Measurements from ENCODE around the gene NPHP1.
"Not testable (repeated sequence)": the region's sequence is repeated elsewhere in the genome, so short reads cannot be mapped to it uniquely, and the experiment has no call there.

Gene NPHP1

GRCh38 chr2:110166266-110166665 is 38.5 kb downstream of the NPHP1 start:
- no peak for TF ChIP-seq ZFX (IDR thresholded peaks at IDR 0.05; ENCODE audit: borderline replicate concordance)
- TF ChIP-seq, protein P1, sequence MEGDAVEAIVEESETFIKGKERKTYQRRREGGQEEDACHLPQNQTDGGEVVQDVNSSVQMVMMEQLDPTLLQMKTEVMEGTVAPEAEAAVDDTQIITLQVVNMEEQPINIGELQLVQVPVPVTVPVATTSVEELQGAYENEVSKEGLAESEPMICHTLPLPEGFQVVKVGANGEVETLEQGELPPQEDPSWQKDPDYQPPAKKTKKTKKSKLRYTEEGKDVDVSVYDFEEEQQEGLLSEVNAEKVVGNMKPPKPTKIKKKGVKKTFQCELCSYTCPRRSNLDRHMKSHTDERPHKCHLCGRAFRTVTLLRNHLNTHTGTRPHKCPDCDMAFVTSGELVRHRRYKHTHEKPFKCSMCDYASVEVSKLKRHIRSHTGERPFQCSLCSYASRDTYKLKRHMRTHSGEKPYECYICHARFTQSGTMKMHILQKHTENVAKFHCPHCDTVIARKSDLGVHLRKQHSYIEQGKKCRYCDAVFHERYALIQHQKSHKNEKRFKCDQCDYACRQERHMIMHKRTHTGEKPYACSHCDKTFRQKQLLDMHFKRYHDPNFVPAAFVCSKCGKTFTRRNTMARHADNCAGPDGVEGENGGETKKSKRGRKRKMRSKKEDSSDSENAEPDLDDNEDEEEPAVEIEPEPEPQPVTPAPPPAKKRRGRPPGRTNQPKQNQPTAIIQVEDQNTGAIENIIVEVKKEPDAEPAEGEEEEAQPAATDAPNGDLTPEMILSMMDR (IDR thresholded peaks at IDR 0.05): no peak
- no peak overlapping the region for H3K27ac ChIP-seq

GRCh38 chr2:110157153-110157793 is 47.5 kb downstream of the NPHP1 start:
- no peak overlapping the region for H3K27ac ChIP-seq
- TF ChIP-seq, protein P1 (IDR thresholded peaks at IDR 0.05): peak; percentile 89
- TF ChIP-seq ZFX (IDR thresholded peaks at IDR 0.05; ENCODE audit: borderline replicate concordance): no peak

DNA sequence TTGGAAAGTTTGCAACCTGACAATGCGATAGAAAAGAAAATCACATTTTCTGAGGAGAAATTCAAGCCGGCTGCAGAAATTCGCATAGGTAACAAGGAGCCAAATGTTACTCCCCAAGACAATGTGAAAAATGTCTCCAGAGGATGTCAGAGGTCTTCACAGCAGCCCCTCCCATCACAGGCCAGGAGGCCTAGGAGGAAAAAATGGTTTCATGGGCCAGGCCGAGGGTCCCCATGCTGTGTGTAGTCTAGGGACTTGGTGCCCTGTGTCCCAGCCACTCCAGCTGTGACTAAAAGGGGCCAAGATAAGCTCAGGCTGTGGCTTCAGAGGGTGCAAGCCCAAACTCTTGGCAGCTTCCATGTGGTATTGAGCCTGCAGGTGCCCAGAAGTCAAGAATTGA is 50.0 kb downstream of the NPHP1 start:
- H3K27ac ChIP-seq: not testable (repeated sequence)

DNA sequence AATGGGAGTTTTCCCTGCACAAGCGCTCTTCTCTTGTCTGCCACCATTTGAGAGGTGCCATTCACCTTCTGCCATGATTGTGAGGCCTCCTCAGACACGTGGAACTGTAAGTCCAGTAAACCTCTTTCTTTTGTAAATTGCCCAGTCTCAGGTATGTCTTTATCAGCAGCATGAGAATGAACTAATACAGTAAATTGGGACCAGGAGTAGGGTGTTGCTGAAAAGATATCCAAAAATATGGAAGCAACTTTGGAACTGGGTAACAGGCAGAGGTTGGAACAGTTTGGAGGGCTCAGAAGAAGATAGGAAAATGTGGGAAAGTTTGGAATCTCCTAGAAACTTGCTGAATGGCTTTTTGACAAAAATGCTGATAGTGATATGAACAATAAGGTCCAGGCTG is 50.6 kb downstream of the NPHP1 start:
- H3K27ac ChIP-seq: not testable (repeated sequence)

DNA sequence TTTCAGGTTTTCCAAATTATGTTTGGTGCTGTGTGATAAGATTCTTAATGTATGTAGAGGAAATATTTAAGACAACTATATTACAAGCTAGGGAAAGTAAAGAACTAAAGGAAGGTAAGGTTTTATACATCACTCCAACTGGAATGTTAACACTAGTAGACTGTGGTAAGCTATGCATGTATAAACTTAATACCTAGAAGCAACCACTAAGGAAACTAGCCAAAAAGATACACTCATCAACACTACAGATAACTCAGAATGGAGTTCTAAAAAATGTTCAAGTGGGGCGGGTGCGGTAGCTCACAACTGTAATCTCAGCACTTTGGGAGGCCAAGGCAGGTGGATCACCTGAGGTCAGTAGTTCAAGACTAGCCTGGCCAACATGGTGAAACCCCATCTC is 51.4 kb downstream of the NPHP1 start:
- no peak overlapping the region for H3K27ac ChIP-seq
- TF ChIP-seq, protein P1 (IDR thresholded peaks at IDR 0.05): no peak
- TF ChIP-seq ZFX (IDR thresholded peaks at IDR 0.05; ENCODE audit: borderline replicate concordance): no peak

DNA sequence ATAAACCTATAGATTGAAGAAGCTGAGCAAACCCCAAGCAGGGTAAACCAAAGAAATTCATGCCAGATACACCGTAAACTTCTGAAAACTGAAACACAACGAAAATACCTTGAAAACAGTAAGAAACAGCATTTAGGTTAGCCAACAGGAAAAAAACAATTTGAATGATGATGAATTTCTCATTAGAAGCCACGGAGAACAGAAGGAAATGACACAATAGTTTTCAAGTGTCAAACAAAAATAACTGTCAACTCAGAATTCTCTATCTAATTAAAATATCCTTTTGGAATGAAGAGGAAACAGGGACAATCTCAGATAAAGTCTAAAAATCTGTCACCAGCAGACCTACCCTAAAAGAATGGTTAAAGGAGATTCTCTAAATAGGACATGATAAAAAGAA is 51.9 kb downstream of the NPHP1 start:
- no peak for TF ChIP-seq ZFX (IDR thresholded peaks at IDR 0.05; ENCODE audit: borderline replicate concordance)
- TF ChIP-seq, protein P1 (IDR thresholded peaks at IDR 0.05): no peak
- no peak overlapping the region for H3K27ac ChIP-seq

DNA sequence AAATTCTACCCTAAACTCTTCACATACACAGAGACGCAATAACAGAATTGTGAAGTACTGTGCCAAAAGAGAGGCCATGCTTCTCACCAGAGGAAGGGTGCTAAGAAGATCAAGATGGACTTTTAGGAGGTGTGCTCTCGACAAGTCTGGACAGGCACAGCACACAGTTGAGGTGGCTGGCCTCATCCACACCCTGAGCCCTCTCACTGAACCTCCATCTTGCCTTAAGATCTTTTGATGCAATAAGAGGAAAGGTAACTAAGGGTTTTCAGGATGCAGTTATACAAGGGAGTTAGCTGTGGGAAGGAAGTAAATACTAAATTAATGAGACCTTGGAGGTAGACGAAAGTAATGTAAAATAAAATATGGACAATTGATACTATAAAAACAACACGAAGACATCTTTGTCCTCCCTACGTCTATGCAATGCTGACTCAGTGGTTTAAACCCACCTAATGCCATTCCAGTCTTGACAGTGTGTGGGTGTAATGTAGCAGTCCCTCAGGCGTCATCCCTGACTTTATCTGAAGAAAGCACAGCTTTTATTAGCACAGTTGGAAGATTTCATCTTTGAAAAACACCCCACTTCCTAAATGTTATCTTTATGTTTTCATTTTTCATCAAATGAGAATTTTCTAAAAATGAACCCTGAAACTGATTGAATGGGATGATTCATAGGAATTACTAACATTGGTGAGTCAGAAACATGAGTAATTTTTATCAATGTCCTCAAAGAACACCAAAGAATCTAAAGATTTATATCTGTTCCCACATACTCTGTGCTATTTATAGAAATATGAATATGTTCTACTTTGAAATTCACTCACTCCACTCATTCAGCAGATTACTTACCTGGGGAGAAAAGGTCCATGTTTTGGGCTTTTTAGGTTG is 55.2 kb downstream of the NPHP1 start:
- TF ChIP-seq ZFX (IDR thresholded peaks at IDR 0.05; ENCODE audit: borderline replicate concordance): no peak
- TF ChIP-seq, protein P1 (IDR thresholded peaks at IDR 0.05): no peak
- H3K27ac ChIP-seq: no peak overlapping the region

- H3K27ac ChIP-seq: no peak overlapping the region
- TF ChIP-seq, protein P1 (IDR thresholded peaks at IDR 0.05): no peak
- no peak for TF ChIP-seq ZFX (IDR thresholded peaks at IDR 0.05; ENCODE audit: borderline replicate concordance)
Observed at GRCh38 chr2:110146945-110147332, 57.9 kb downstream of the NPHP1 start.
